HUDEP-2 (cell line): ENCODE measurements around the gene PXT1.
"Not testable (repeated sequence)": the region's sequence is repeated elsewhere in the genome, so short reads cannot be mapped to it uniquely, and the experiment has no call there.

ENCODE experiments used
- DNase-seq, 76 experiments: peaks; one replicate each; lab custom pipeline; 2025; ENCODE audit not compliant: unreplicated experiment in 76 of 76; lab: John Stamatoyannopoulos, UW

Gene PXT1

DNA sequence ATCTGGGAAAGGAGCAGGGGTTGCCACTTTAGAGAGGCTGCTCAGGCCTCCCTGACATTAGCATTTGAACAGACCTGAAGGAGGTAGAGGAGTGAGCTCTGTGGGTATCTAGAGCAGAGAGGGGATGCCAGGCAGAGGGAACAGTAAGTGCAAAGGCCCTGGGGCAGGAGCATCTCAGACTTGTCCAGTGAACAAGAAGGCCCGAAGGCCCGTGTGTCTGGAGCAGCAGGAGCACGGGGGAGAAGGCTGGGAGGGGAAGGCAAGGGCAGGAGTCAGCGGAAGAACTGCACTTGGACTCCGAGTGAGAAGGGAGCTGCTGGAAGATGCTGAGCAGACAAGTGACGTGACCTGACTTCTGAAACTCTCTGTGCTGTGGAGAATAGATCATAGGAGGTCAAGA, 70.6 kb downstream of the PXT1 start:
- no peak for DNase-seq

DNA sequence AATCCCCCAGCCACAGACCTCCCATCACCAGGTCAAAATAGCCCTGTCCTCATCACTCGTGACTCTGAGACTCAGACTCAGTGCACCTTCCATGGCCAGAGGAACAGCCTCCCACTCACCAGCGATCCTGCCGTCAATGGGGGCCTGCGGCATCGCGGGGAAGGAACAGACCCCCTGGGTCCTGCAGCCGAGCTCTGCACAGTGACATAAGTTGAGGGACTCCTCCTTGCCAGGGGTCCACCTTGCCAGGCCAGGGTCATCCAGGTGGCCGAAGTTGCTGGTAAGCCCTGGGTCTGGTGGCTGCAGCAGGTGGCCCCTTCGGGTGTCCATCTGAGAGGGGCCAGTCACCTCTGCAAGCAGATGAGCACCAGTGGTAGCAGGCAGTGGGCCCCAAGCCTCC, 71.4 kb downstream of the PXT1 start:
- DNase-seq: no peak

DNA sequence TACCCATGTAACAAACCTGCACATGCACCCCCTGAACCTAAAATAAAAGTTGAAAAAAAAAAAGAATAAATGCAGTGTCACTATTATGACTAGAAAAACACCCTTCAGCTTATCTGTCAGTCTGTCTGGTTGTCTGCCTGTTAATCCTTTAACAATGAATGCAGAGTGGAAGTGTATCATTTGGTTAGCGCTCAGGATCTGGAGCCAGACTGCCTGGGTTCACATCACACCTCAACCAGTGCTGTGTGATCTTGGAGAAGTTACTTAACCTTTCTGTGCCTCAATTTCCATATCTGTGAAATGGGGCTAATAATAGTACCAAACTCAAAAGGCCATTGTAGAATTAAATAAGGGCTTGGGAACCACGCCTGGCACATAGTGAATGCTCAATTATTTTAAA, 72.0 kb downstream of the PXT1 start:
- no peak for DNase-seq

DNA sequence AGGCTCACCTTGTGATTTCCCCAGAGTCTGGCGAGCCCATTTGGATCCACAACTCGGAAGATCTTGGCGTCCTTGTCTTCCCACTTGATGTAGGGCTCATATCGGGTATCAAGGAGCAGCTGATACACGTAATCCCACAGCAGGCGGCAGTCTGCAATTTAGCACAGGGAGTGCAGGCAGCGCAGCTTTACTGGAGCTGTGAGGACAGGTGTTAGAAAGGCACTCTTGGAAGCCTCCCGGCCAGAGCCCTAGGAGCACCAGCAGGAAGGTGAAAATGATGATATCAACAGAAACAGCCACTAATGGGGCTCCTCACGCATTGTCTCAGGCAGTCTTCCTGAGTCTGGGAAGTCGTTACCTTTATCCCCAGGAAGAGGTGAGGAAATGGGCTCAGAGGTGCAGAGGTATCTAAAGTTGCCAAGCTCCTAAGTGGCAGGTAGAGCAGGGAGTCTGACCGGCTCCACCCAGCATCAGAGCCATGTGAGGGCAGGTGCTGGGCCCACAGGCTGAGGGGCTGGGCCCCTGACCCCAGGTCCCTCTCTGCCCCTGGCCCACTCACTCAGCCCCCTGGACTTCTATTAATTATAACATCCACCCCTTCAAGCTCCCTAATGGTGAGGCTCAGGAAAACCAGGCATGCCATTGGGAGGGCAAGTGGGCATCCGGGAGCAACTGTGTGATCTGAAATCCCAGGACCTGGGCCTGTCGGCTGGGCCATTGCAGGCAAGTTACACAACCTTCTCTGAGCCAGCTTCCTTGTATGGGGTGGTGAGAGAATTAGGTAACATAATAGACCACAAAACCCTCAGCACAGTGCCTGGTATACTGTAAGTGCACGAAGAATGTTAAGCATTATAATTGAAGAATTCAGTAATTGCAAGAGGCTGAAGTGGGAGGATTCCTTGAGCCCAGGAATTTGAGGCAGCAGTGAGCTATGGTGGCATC, 73.5 kb downstream of the PXT1 start:
- no peak for DNase-seq

DNA sequence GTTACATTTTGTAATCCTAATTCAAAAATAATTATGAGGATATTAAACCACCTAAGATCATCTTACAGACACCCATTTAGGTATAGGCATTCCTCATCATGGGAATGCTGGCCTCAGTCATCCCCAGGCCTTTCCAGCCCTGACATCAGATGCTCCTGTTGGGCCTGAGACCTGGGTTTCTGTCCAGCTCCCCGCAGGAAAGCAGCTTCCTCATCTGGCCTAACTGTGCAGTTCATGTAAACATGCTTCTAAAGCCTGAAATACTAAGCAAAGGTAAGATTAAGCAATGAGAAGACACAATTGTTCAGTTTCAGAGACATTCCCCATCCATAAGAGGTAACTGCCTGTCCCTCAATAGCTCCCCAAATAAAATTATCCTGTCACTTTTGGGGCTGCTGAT, 74.2 kb downstream of the PXT1 start:
- DNase-seq: no peak

DNA sequence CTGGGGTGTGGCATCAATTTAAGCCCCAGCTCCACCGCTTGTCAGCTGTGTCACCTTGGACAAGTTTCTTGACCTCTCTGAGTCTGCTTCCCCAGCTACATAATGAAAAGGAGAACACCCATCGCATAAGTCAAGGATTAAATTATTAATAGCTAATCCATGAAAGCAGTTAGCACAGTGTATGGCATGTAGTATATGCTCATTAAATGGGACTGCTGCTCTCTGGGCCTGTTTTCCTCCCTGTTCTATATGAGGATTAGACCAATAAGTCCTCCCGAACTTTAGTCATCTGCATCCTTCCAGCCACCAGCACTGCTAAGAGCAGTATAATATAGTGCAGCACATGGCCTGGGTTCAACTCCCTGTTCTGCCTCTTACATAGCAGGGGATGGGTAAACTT, 74.9 kb downstream of the PXT1 start:
- DNase-seq: no peak

DNA sequence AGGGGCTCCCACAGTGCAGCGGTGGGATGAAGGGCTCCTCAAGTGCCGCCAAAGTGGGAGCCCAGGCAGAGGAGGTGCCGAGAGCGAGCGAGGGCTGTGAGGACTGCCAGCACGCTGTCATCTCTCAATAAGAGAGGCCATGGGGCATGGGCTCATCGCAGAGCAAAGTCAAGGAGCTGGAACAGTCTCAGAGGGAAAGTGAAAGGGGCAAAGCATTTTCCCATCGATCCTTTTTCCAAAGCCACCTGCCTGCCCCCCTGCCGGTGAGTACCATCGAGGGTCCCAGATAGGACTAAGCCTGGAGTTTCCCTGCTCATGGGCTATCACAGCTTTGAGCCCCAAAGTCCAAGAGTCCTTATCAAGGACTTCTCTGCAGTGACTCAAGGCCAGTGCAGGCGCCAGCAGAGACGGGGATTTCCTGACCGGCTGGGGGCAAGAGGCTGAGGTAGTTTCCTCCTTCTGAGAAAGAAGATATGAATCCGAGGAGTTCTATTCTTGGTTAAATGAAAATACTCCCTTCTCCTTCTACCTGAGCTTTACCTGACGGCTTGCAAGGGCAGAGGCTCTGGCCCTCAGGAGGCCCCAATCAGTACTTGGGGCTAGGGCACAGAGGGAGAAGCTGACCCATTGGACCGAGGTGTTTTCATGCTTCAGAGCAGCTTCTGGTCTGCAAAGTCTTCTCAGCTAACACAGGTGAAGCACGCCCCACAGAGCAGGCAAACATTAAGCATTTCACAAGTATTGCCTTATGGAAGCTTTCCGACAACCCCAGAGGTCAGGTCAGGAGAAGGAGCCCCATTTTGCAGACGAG, 77.8 kb downstream of the PXT1 start:
- DNase-seq: peak in 1 of 76 experiments; percentile 20

DNA sequence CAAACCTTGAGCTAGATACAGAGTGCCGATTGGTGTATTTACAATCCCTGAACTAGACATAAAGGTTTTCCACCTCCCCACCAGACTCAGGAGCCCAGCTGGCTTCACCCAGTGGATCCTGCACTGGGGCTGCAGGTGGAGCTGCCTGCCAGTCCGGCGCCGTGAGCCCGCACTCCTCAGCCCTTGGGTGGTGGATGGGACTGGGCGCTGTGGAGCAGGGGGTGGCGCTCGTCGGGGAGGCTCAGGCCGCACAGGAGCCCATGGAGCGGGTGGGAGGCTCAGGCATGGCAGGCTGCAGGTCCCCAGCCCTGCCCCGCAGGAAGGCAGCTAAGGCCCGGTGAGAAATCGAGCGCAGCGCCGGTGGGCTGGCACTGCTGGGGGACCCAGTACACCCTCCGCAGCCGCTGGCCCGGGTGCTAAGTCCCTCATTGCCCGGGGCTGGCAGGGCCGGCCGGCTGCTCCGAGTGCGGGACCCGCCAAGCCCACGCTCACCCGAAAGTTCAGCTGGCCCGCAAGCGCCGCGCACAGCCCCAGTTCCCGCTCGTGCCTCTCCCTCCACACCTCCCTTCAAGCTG, 78.5 kb downstream of the PXT1 start:
- DNase-seq: not testable (repeated sequence)

DNA sequence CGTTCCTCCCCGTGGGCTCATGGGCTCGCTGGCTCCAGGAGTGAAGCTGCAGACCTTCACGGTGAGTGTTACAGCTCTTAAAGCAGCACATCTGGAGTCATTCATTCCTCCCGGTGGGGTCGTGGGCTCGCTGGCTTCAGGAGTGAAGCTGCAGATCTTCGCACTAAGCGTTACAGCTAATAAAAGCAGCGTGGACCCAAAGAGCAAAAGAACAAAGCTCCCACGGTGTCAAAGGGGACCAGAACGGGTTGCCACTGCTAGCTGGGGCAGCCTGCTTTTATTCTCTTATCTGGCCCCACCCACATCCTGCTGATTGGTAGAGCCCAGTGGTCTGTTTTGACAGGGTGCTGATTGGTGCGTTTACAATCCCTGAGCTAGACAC, 79.3 kb downstream of the PXT1 start:
- not testable (repeated sequence) for DNase-seq

DNA sequence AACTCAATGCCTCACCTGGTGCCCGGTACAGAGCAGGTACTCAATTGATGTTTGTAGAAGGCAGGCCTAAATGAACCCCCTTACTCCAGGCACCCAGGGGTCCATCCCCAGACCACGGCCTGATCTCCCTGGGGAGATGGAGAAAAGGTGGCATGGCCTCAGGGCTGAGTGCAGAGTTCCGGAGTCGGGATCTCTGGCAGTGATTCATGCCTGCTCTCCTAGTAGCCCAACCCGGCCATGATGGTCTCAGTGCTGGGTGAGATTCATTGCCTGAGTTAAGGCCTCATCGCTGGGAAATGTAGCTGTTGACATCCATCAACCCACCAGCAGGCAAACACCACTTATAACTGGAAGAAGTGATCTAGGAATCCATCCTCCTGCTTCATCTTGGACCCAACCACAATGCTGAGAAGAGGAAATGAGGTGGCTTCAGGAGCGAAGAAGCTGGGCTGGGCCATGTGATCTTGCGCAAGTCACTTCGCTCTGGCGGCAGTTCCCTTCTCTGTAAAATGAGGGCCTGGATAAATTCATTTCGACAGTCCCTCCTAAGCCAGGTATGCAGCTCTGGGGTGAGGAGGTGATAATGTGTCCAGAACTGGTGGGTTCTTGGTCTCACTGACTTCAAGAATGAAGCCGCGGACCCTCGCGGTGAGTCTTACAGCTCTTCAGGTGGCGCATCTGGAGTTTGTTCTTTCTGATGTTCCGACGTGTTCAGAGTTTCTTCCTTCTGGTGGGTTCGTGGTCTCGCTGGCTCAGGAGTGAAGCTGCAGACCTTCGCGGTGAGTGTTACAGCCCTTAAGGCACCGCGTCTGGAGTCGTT, 79.9 kb downstream of the PXT1 start:
- DNase-seq: no peak

DNA sequence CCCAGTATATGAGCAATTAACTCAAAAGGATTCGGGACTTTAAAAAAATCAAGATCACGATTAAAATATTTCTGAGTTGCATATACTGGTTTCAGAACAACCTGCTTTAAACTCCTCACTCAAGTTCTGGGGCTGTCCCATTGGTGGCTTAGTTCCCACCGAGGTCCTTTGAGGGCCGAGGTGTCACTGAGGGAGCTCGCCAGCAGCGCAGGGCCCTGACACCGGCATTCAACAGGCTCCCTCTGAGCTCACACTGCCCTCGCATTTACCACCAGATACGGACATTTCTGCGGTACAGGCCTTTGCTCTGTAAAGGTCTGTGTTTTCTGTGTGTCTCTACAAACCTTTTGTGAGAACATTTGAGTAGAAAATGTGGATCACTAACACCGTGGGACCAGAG, 81.6 kb downstream of the PXT1 start:
- no peak for DNase-seq

DNA sequence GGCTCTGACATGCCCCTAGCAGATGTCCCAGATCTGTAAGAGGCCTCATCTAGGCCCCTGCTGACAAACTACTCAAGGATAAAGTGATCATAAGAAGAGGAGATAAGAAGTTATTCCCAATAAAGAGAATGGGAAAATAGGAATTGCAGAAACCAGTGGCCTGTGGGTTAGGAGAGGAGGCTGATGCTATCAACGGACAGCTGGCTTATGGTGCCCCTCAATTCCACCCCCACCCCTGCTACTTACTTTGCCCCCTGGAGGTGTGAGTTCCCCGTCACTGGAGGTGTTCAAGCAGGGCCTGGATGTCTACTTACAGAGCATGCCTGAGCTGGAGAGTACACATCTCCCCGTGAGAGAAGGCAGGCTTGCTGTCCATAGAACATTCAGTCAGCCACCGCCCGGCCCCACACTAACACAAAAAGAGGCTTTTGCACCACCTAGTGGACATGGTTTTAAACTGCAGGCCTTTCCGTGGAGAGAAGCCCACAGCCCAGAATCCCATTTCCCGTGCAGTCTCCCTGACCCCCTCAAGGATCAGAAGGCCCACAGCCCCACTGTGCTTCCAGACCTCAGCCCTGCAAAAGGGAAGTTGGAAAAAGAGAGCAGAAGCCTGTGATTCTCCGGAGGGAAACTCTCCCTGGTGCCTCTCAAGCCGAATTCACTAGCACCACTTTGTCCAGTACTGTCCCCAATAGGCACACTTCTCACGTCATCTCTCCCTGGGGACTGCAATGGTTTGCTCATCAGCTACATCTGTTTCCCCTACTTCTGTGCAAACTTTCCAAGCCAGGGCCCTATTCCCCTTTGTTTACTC, 82.2 kb downstream of the PXT1 start:
- peak in 64 of 76 experiments; percentile 16 to 82 (median 61) for DNase-seq

DNA sequence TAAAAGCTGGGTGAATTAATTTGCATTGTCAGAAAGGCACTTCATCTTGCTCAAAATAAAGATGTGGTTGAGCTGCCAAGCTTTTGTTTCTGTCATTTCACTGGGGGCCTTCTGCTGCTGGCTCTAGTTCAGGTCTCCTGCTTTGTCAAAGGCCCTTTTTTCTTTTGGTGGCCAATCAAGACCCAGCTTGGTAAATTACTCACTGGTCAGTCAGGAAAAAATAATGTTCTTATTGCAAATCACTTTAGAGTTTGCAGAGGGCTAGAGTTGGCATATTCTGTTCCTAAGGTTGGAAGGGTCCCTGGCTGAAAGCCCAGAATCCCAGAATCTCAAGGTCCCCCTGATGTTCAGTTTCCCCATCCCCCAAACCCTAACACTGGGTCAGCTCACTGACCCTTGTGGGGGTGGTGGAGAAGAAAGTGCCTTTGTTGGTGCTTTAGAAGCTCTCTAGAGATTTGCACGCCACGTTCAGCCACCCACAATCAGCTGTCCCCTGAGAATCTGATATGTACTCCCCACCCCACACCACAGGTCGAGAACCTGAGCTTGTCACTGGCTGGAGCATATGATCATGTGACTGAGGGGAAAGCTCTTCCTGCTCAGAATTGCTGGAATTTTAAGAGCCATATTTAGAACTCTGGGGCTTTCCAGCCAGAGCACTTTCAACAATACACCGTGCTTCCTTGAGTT, 84.3 kb downstream of the PXT1 start:
- peak in 2 of 76 experiments; percentile 22 to 24 for DNase-seq

DNA sequence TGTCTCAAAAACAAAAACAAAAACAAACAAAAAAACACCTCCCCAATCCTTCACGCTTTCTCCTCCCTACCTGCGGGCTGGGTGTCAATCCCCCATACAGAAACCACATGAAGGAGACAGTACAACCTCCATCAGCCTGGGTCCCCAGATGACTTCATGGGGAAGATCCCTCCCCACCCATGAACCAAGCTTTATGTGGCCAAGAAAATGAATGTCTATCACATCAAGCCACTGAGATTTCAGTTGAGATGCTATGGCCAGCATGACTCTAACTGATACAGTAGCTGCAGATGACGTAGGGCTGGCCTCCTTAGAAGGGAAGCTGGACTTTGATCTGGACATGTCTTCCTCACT, 84.8 kb downstream of the PXT1 start:
- peak in 3 of 76 experiments; percentile 15 to 31 (median 18) for DNase-seq

DNA sequence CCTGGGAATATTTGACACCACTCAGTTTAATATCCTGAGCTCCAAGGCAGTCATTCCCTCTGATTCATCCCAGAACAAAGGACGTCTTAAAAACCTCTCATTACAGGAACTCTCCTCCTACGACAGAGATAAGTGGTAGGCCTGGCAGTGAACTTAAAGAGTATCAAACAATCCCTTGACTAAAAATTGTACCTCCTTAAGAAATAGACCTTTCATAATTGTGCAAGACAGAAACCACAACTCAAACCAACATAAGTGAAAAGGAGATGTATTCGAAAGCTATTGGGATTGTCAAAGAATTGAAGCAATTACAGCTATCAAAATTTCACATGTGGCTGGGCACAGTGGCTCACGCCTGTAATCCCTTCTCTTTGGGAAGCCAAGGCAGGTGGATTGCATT, 86.8 kb downstream of the PXT1 start:
- no peak for DNase-seq

DNA sequence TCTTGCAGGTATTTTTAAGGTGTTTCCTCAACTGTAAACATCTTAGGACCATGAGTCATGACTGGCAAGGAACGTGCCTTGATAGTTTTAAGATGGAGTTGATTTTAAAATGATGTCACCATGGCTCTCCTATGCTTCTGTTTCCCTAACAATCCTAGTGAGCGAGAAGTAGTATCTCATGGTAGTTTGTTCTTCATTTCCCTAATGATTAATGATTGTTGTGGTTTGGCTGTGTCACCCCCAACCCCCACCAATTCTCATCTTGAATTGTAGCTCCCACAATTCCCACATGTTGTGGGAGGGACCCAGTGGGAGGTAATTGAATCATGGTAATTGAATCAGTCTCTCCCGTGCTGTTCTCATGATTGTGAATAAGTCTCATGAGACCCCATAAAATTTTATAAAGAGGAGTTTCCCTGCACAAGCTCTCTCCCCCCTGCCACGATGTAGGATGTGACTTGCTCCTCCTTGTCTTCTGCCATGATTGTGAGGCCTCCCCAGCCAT, 89.2 kb downstream of the PXT1 start:
- DNase-seq: no peak

DNA sequence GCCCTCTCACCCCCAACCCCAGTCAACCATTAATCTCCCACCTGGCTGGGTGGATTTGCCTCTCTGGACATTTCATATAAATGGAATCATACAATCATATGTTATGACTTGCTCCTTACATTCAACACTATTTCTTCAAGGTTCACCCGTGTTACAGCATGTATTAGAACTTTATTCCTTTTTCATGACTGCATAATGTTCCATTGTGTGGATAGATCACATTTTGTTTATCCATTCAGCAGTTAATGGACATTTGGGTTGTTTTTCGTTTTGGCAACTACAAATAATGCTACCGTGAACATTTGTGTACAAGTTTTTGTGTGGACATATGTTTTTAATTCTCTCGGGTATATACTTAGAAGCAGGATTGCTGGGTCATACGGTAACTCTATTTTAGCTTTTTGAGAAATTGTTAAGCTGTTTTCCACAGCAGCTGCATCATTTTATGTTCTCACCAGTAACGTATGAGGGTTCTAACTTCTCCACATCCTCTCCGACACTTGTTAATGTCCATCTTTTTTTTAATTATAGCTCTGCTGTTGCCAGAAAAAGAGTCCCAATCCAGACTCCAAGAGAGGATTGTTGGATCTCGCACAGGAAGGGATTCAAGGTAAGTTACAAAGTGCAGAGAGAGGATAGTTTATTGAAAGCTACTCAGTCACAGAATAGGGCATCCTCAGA, 90.0 kb downstream of the PXT1 start:
- no peak for DNase-seq
